Osteoblast (primary cell): ENCODE data around the gene STX3. TPM values are rescaled to one million over a fixed set of nuclear protein-coding genes. Genes with fewer than 3 reads are reported as not detected.

Experiments used
- DNase-seq: peaks from one replicate; pipeline ENCODE4 v3.0.0; 2011; ENCODE audit warnings: low spot score, mixed read lengths; ENCODE audit not compliant: insufficient read length; ENCODE audit errors: missing footprints
- H2AFZ ChIP-seq: 2 replicates; pipeline ENCODE4 v1.6.0; 2011; ENCODE audit warnings: mild to moderate bottlenecking, low read length
- H3K27ac ChIP-seq: 2 replicates; pipeline ENCODE4 v1.5.1; 2011; ENCODE audit warnings: mild to moderate bottlenecking, low read depth, low read length, moderate library complexity
- H3K27me3 ChIP-seq: 2 replicates; pipeline ENCODE4 v1.6.0; 2012; ENCODE audit warnings: mild to moderate bottlenecking, control low read depth, inconsistent platforms, low read length, moderate library complexity; ENCODE audit not compliant: insufficient read depth
- H3K36me3 ChIP-seq: 2 replicates; pipeline ENCODE4 v1.5.1; 2011; ENCODE audit warnings: mild to moderate bottlenecking, low read length, control low read depth, moderate library complexity; ENCODE audit not compliant: insufficient read depth
- H3K4me1 ChIP-seq: 2 replicates; pipeline ENCODE4 v1.5.1; 2011; ENCODE audit warnings: mild to moderate bottlenecking, low read length, control low read depth, moderate library complexity; ENCODE audit not compliant: insufficient read depth
- H3K4me2 ChIP-seq: 2 replicates; pipeline ENCODE4 v1.6.0; 2011; ENCODE audit warnings: mild to moderate bottlenecking, low read length; ENCODE audit not compliant: insufficient read depth
- H3K4me3 ChIP-seq: fragments of 200-600 bp; sonication (generic); 3 replicates; pipeline ENCODE4 v1.5.1; 2012; ENCODE audit warnings: mild to moderate bottlenecking, low read length, inconsistent platforms; ENCODE audit not compliant: insufficient read depth
- H3K79me2 ChIP-seq: 2 replicates; pipeline ENCODE4 v1.6.0; 2012; ENCODE audit warnings: mild to moderate bottlenecking, low read length, control low read depth, inconsistent platforms; ENCODE audit not compliant: insufficient read depth
- H3K9me3 ChIP-seq: 2 replicates; pipeline ENCODE4 v1.5.1; 2011; ENCODE audit warnings: low read depth, low read length, control low read depth
- H4K20me1 ChIP-seq: 2 replicates; pipeline ENCODE4 v1.6.0; 2012; ENCODE audit warnings: mild to moderate bottlenecking, low read length, control low read depth; ENCODE audit not compliant: insufficient read depth
- CTCF ChIP-seq: IDR thresholded peaks from 2 replicates; pipeline ENCODE4 v1.5.1; 2011; ENCODE audit warnings: mild to moderate bottlenecking, low read depth, low read length, moderate library complexity; ENCODE audit errors: extremely low read depth
- total RNA-seq: library from RNA; depleted of rRNA; stranded (reverse); fragments of >200 nt; gene quantifications from 2 replicates; pipeline ENCODE4 v1.2.3, GENCODE V29; 2012

Gene STX3
- total RNA-seq, 1 donor: 51.4 TPM

GRCh38 chr11:59854871-59855270 lies 99.7 kb downstream of the STX3 start:
- DNase-seq: no peak
- Histone ChIP-seq H3K79me2 (no peaks in the 10 kb centered on the region), H3K4me1 (no peaks in the 10 kb centered on the region), H3K4me2 (no peak overlapping the region), H4K20me1 (no peaks in the 10 kb centered on the region), H3K4me3 (no peak overlapping the region), H3K27ac (no peak overlapping the region), H3K36me3 (no peaks in the 10 kb centered on the region), H2AFZ (no peak overlapping the region), H3K27me3 (no peaks in the 10 kb centered on the region), H3K9me3 (no peaks in the 10 kb centered on the region)
- no peak for TF ChIP-seq CTCF

Other genes starting within 250 kb of the STX3 start
- not detected in 2 replicates for gene OR4D9, start 243.8 kb upstream of the STX3 start, total RNA-seq
- 35.1 and 35.9 TPM in 2 replicates for gene OSBP, start 139.6 kb upstream of the STX3 start, total RNA-seq
- gene PATL1, start 86.3 kb upstream of the STX3 start, total RNA-seq: 17.7 and 19.5 TPM in 2 replicates
- not detected in 2 replicates for gene OR10V1, start 41.5 kb upstream of the STX3 start, total RNA-seq
- 31.5 and 32.9 TPM in 2 replicates for gene MRPL16, start 55.4 kb downstream of the STX3 start, total RNA-seq
- gene CBLIF, start 90.1 kb downstream of the STX3 start, total RNA-seq: not detected in 2 replicates
- not detected in 2 replicates for gene TCN1, start 111.1 kb downstream of the STX3 start, total RNA-seq
- not detected in 2 replicates for gene OOSP3, start 123.4 kb downstream of the STX3 start, total RNA-seq
- gene OOSP1, start 183.1 kb downstream of the STX3 start, total RNA-seq: not detected in 2 replicates
- gene OOSP4A, start 208.7 kb downstream of the STX3 start, total RNA-seq: not detected in 2 replicates